Activated T-cell treated with anti-CD3 and anti-CD28 coated beads for 48 hours (primary cell): ENCODE results near the gene MRRF.
A peak's percentile ranks its signal among the peaks of the same experiment; 100 is the strongest.

Experiments
- DNase-seq: peaks from one replicate; pipeline ENCODE4 v3.0.0-alpha.2; 2020; ENCODE audit warnings: low read depth

The MRRF gene, protein sequence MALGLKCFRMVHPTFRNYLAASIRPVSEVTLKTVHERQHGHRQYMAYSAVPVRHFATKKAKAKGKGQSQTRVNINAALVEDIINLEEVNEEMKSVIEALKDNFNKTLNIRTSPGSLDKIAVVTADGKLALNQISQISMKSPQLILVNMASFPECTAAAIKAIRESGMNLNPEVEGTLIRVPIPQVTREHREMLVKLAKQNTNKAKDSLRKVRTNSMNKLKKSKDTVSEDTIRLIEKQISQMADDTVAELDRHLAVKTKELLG

DNA sequence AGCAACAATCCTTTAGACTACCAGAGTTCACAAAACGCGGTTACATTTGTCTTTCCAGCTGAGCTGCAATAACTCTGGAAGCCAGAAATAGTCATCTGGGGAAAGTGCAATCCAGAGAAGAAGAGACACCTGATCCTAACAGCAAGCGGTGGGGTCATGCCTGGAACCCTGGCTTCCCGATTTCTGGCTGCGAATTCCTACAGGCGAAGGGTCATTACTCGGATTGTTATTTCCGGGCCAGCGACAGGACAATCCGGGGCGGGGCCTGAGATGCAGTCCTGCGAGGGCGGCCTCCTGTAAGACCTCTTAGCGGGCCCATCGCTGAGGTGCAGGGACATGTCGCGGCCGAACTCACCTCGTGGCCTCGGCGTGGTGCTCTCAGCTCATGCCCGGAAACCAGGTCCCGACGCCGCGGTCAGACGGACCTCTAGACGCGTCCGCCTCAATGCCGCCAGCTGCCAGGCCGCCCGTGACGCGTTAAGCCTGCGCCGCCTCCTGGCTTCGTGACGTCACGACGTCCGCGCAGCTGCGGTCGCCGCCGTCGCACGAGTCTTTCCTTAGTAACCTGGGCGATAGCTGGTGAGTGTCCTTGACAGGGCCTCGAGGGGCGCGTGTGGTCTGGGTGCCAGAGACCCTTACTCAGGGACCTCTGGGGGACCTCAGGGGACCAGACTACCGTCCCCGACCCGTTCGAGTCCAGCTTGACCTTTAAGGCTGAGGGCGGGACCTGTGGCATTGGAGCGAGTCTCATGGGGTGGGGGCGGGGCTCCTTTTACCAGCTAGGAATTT is at the start of gene MRRF, which contains the start of gene RBM18:
MRRF (plus strand) TSS at position 523 of the 789 bp plus-strand sequence. CDS start 6,010 bp downstream, outside the sequence.
RBM18 (minus strand) TSS at position 481 of the 789 bp plus-strand sequence. CDS start 3,348 bp downstream, outside the sequence.
- peak; percentile 89 for DNase-seq

DNA sequence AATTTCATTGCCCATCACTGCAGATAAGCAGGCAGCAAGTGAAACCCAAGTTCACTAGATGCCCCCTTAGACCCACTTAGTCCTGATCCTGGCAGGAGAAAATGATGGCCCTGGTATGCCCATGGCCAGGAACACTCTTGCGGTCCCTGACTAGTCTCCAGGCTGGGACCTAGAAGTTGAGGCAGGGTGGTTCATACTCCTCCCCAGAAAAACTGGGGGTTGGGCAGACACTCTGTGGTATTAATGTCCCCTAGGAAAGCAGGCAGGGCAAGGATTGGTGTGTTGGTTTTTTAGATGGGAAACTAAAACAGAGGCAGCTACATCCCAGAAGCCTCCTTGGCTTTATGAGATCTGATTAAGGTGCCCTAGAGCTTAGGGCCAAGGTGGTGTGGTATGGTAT is 49.0 kb upstream of the MRRF start:
- DNase-seq = no peak

DNA sequence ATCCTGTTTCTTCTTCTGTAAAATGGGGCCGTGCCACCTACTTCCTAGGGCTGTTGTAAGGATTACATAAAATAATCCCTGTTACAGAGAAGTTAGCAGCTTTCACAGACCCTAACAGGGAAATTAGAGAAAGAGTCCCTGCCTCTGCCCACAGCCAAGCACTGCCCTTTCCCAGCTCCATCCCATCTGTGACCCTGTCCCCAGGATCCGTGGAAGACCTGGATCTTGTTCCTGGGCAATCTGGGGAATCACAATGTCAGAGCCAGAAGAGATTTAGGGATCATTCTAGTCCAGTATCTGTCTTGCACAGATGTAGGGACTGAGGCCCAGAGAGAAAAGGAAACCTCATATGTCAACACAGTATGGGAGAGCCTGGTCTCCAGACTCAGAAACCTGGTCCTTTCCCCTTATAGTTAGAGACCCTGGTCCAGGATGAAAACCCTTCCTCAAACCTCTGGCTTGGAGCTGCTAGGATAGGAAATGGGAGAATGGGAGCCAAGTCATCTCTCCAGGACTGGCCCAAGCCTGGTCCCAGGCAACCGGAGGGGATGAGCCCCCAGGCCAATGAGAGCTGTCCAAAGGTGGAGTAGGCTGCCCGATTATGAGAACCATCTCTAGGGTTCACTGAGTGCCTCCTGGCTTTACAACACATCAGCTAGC is 48.4 kb upstream of the MRRF start:
- DNase-seq = no peak

DNA sequence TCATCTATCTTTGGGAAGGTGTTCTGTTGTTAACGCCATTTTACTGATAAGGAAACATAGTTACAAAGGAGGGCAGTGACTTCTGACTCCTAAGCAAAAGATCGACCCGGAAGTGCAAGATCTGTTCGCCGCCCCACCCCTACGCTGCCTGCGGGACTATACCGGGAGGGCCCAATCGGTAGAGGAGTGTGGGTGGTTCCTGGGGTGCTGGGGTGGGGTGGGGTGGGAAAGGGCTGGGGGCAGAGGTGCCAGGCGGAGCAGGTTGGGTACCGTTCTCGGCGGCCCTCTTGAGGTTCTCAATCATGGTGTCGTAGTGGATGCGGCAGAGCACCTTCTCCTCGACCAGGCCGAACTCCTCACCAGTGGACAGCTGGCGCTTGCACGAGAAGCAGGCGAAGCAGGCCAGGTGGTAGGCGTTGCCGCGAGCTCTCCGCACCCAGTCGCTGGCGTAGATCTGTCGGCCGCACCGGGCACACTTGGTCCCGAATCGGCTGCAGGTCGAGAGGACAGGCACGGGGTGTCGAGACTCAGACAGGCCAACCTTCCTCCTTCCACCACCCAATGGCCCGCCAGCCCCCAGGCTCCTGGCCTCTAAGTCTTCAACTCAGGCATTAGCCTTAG is 47.8 kb upstream of the MRRF start:
- DNase-seq = no peak

DNA sequence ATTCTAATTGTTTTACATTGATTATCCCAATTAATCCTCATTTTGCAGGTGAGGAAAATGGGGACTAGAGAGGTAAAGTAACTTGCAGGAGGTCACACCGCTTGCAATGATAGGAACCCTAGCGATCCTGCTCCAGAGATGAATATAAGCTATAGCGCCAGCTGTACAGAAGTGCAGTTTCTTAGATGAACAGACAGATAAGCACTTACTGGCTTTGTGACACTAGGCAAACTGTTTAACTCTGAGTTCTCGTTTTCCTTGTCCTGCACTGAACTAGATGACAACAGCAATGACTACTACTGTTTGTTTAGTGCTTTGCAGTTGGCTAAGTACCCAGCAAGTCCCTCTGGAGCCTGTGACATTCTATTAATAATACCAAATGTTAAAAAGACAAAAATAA is 47.0 kb upstream of the MRRF start:
- DNase-seq = no peak

DNA sequence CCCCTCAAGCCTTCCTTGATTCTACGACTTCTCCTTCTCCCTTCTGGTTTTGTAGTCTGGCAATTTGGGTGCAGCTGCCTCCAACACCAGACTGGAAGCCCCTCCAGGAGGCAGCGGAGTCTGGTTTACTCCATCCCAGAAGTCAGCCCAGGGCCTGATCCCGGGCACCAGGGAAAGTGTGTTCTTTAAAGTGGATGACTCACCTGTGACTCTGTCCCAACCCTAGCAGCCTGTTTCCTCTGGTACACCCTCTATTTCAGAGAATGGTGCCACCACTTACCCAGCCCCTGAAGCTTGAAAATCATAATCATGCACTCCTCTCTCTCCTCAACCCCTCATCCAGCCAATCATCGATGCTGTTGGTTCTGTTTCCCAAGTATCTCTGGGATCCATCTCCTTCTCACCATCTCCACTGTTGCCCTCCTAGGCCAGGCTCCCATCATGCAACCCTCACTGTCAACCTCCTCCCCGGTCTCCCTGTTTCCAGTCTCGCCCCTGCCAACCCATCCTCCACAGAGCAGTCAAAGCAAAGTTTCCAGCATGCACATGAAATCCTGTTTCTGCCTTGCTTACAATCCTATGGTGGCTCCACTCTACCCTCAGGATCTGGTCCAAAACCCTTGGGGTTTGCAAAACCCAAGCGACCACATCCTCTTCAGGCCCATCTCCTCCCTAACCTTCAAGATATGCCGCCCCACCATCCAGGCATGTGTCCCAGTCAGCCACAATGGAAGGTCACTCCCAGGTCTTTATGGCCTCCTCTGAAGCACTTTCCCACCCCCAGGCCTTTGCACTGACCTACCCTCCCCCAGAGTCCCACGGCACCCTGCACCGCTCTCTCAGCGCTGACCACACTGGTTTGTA is 46.4 kb upstream of the MRRF start:
- no peak for DNase-seq

DNA sequence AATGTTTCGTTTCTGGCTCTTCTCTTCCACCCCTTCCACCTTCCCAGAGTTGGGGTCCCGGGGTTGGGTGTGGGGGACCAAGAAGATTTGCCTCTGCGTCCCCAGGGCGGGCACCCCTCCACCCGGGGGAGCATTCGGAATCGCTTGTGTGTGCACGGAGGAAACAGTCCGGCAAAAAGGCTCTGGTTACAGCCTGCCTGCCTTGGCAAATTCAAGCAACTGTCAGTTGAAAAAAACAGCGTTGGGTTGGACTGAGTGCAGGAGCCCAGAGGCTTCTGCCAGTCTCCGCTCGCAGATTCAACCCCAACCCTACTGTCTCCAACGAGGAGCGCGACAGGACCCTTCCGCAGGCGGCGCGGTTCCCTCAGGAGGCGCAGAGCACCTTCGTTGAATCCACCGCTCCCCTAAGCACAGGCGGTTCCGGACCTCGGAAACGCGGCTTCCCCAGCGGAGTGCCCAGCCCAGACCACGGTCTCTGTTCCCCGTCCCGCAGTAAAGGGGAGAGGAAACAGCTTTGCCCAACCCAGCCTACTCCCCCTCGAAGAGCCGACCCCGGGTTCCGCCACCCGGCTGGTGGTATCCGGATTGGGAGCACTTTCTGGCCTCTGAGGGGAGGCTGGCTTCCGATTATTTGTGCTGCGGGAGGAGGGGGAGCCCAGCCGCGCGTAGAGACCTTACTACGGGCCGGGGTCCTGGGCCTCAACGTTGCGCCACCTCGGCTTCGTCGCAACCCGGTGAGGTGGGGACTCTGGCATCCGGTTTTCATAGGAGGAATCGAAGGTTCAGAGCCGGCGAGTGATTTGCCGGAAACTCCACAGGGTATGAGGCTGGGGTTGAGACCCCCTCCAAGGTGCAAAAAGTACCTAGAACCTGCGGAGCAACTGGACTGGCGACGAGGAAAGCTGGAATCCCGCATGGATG is 45.5 kb upstream of the MRRF start:
- DNase-seq = no peak

DNA sequence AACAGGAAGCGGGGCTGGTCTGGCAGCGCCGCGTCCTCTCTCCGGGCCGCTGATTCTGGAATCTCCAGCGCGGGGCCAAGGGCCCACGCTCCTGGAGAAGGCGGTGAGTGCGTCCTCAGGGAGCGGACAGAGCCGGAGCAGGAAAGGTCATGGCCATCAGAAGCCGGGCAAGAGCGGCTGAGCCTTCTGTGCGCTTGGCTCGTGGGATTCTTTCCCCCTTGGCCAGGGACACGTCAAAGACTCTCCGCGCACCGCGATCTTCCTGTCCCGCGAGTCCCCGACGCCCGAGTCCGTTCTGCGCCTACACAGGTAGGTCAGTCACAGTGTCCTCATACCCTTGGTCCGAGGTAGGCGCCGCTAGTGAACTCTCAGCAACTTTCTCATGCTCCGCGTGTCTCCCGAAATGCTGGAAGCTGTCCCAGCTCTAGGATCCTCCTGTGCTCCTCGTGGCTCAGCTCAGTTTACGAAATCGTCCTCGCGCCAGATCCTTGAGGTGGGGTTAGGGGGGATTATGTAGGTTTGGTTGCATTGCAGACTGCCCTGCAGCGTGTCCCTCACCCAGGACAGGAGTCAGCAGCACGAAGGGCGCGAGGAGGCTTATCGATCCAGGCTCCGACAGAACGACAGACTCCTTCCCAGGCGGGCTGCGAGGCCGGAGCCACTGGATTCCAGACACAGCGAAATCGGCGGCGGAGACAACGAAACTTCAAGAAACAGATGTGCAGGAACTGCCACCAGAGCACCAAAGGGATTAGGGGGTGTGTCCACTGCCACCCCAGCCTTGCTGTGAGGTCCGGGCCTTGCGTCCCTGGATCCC is 44.6 kb upstream of the MRRF start:
- DNase-seq = no peak

DNA sequence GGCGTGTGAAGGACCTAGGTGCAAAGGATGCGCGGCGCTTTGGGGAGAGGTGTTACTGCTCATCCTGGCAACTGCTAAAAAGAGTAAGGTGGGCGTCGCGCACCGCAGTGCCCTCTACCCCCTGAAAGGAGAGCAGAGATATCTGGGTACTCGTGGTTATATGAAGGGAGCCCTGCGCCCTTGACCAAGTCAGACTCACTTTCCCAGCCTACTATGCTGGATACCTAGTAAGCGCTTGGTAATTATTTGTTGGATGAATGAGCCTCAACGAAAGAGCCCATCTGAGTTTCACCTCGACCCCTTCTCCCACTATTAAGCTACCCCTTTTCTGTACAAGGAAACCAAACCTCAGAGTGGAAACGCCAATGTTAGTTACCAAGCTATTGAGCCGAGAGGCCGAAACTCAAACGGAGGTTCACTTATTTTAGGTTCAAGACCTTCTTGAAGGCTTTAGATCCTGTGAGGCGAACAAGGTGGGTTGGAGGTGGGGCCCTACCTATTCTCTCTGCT is 44.0 kb upstream of the MRRF start:
- DNase-seq = no peak

DNA sequence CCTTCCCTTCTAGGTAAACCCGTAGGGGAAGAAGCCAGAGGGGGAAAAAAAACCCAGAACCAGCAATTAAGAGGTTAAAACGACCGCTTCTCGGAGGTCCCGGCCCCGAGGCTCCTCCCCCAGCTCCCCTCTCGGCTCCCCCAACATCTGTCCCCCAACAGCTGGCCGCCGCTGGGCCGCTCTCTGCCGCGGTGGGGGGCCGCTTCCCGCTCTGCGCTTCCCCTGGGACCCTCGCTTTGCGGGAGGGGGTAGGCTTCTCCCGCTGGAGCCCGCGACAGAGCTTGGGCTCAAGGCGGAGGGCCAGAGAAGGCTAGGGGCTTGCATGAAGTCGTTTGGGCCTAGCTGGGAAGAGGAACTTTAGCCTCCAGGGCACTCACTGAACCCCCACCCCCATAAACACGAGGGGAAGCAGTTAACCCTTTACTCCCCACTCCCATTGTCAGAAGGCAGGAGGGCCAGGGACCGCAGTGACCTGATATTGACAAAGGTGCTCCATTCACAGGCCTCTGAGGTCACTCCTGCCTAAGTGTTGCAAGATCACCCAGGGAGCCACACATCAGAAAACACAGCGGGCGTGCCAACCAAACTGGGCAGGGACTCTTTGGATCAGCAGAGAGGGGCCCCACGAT is 43.4 kb upstream of the MRRF start:
- no peak for DNase-seq

DNA sequence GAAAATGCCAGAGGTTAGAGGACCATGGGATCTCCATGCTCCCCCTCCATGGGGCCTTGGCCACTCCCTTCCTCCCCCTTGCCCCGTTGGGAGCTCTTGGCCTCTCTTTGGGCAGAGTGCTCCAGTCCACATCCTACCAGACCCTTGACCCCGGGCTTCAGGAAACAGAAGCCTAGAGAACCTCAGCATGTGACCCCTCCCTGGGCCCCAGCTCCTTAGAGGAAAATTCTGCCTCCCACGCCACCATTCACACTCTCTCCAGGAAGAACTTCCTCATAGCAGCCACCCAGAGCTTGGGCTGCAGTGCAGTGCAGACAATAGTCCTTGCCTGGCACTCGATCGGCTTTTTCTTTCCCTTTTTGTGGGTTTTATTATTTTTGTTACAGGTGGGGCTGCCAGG is 41.9 kb upstream of the MRRF start:
- DNase-seq = no peak

DNA sequence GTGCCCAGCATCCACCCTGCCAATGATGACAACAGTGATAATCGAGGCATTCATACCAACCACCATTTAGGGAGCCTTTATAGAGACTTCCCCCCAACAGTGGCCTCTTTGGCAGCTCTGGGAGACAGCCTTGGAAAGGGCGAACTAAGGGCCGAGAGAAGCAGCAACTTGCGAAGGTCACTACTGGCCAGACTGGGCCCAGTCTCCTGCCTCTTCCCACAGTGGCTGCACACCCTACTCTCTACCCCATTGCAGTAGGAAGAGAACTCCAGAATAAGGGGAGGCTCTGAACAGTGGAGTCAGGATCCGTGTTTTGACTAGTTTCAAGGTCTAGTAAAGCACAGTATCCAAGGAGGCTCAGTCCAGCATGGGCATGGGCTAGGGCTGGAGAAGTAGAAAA is 41.2 kb upstream of the MRRF start:
- no peak for DNase-seq

DNA sequence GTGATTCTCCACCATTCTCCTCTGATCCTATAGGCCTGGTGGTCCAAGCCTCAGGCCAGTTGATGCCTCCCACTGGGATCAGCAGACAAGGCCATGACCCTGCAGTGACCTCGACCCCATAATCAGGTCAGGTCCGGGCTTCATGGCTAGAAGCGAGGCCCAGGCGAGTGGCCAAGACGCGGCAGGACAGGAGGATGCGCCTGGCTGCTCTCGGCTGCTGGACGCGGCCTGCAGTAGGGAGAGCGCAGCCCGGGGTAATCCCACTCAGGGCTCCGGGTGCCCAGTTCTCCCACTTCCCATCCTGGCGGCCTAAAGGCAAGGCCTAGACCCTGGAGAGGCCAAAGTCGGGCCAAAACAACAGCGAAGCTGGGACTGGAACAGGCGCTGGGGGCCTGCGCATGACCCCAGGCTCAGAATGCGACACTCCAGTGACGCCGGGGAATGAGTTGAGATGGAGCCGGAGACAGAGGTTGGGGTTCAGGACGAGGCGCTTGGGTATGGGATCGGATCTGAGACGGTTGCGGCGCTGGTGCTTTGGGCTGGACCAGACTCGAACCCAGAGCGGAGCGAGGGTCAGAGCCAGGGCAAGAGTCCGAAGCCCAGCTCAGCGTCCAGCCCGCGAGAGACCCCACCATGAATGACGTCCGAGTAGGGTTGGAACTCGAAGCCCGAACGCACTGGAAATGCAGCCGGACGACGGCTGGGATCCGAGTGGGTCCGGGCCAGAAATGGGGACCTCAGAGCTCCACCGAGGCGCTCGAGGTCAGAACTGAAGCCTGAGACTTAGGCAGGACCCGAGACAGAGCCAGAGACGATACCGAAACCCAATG is 39.2 kb upstream of the MRRF start:
- DNase-seq = no peak

DNA sequence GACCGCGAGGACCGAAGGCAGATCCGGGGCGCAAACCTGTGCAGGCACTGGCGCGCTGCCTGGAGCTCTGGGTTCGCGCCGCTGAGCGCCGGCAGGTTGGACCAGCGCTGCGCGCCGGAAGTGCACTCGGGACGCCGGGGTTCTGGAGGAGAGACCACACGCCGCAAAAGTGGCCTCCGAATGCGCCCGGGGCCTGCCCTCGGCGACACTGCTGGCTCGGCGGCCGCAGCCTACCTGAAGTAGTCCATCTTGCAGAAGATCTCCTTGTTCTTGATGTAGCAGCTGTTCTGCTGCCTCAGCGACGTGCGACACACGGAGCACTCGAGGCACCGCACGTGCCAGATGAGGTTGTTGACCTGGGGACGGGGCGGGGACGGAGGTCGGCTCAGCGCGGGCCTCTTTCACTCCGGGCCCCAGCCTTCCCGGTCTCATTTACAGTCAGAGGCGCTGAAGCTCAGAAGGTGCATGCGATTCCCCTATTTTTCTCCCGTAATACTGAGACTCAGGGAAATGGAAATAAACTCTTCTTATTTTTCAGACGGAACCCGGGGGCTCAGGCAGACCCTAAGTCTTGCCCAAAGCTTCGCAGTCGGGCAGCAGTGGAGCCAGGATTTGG is 38.4 kb upstream of the MRRF start:
- DNase-seq = no peak

DNA sequence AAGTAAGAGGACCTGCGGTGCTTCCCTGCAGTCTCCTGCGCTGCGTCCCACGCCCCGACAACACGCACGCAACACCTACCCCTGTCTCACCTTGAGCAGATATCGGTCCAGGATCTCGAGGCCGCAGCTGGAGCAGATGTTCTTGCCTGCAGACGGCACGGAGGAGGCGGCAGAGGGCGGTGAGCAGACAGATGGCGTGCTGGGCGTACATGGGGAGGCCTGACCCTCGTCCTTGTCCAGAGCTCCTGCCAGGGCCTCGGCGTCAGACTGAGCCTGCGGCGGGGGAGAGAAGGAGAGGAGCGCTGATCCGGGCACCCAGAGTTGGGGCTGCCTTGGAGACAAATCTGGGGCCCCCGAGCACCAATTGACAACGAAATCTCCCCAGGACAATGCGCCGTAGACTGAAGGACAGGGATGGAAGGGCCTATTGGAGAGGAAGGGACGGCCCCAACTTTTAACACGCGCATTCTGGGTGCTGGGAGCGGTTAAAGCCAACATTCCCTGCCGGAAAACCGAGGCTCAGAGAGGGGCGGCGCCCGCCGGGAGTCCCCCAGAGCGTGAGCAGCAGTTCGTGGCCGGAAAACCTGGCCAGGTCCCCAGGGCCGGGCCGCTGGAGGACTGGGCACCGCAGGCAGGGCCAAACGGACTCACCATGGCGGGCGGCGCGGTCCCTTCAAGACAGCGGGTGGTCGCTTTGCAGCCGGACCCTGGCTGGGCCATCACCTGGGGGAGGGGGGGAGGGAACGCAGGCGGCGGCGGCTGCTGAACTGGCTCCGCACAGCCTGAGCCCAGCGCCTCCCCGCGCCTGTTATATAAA is 37.7 kb upstream of the MRRF start:
- DNase-seq = no peak

DNA sequence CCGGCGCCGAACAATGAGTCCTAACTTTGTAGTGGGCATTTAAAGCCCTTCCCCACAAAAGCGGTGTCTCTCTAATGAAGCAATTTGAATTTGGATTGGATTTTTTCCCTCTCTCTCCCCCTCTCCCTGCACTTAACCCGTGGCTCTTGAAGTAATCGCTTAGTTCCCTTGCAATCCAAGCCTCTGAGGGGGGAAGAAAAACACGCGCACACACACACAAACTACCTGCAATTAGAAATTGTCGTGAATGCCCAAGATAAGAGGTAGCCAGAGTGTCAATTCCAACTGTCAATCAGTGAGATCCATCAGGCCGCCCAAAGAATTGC is 37.1 kb upstream of the MRRF start:
- no peak for DNase-seq

DNA sequence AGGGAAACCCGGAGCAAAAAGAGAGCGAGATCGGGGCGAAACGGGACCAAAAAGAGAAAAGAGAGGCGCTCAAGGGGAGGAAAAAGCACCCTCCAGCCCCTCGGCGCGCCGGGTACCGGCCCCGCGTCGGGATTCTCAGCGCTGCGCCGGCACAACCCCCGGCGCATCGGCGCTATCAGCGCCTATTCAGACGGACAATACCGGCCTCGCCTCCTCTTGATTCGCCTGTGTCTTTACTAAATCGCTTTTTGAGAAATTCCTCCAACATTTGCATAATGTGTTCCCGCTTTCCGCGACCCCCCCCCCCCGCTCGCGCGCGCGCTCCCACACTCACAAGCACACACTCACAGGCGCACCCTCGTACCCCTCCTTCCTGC is 36.5 kb upstream of the MRRF start:
- DNase-seq = no peak
